ENCODE data around the gene RYR2. TPM values are rescaled to one million over a fixed set of nuclear protein-coding genes. Genes with fewer than 3 reads are reported as not detected.

Gene RYR2
- total and polyA plus RNA-seq, 11 donors, result 77.7 to 1,319 (median 805) TPM

DNA sequence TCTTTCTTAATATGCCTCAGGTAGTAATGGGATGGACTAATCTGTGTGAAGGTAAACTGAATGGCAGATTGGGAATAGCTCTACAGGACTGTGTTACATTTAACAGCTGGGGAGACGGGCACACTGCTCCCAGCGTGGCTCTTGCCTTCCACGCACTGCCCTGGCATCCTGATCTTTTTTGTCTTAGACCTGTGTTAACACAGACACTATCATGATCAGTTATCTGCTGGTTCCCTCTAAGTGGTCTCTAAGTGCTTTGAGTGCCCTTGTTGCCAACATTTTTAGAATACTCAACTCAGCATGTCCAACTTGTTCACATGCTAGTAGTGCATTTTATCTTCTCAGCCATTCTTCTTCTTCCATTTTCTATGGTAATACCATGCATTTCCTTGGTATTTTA is 208.1 kb downstream of the RYR2 start:
- DNase-seq (no peak), ATAC-seq (peak; percentile 12 to 59 (median 18))
- peaks cover 0 to 58% (median 7%) of the 10 kb centered on the region in 12 donors for H3K4me1 ChIP-seq
- H3K27me3 ChIP-seq, result no peaks in the 10 kb centered on the region
- intact Hi-C loops (cut with DNase I), result no loop called here
- H3K36me3 ChIP-seq, result no peaks in the 10 kb centered on the region
- 42 to 73% (median 56%) methylated on average over 3 of the region's 3 CpGs for WGBS, 4 donors
- TF ChIP-seq, protein P1, sequence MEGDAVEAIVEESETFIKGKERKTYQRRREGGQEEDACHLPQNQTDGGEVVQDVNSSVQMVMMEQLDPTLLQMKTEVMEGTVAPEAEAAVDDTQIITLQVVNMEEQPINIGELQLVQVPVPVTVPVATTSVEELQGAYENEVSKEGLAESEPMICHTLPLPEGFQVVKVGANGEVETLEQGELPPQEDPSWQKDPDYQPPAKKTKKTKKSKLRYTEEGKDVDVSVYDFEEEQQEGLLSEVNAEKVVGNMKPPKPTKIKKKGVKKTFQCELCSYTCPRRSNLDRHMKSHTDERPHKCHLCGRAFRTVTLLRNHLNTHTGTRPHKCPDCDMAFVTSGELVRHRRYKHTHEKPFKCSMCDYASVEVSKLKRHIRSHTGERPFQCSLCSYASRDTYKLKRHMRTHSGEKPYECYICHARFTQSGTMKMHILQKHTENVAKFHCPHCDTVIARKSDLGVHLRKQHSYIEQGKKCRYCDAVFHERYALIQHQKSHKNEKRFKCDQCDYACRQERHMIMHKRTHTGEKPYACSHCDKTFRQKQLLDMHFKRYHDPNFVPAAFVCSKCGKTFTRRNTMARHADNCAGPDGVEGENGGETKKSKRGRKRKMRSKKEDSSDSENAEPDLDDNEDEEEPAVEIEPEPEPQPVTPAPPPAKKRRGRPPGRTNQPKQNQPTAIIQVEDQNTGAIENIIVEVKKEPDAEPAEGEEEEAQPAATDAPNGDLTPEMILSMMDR (IDR thresholded peaks at IDR 0.05), result no peak
- no peak overlapping the region for H3K4me3 ChIP-seq
- H3K27ac ChIP-seq, result peak overlapping the region in 5 of 12 donors; percentile 0 to 21 (median 12)
- H3K9me3 ChIP-seq, result no peaks in the 10 kb centered on the region

DNA sequence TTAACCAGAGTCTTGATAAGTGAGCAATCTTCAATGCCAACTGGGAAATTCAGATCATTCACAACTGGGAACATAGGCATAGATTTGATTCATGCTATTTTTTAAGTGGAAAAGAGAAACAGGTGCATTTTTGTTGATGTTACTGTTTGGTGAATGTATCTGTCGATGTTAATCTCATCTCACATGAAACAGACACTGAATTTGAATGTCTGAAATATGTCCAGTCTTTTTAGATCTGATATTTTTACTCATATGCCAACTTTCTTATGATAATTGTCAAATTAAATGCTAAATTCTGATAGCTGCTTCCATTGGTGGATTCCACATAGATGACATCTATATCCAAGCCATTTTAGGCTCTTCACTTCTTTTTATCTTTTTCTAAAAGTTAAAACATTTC is 213.1 kb downstream of the RYR2 start:
- TF ChIP-seq POLR2A (IDR thresholded peaks at IDR 0.05), result no peak
- TF ChIP-seq, protein P1 (IDR thresholded peaks at IDR 0.05), result no peak
- H3K4me1 ChIP-seq, result peaks cover 0 to 88% (median 31%) of the 10 kb centered on the region in 12 donors
- H3K27me3 ChIP-seq, result no peaks in the 10 kb centered on the region
- no peaks in the 10 kb centered on the region for H3K36me3 ChIP-seq
- no peak overlapping the region for H3K27ac ChIP-seq
- ATAC-seq, result no peak
- WGBS, 4 donors, result 43 to 62% (median 52%) methylated on average over 1 of the region's 1 CpG
- H3K9me3 ChIP-seq, result no peaks in the 10 kb centered on the region
- no peak for DNase-seq
- no peak overlapping the region for H3K4me3 ChIP-seq
- intact Hi-C loops (cut with DNase I), result no loop called here

DNA sequence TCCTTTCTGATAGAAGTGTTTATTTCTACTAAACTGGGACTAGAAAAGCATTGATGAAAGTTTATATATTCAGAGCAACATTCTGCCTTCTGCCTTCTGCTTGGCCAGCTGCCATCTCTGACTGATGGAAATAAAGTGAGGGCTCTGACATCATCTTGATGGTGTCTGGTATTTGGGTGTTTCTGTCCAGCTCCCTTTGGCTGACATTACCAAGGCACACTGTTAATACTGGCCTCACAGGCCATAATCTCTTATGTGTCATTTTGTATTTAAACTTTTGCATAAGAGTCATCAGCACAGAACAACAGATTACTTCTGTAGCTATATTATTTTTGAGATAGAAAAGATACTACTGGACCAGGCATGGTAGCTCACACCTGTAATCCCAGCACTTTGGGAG is 216.9 kb downstream of the RYR2 start:
- ATAC-seq, result peak; percentile 69 to 83 (median 79)
- Histone ChIP-seq H3K36me3 (no peaks in the 10 kb centered on the region), H3K4me3 (no peak overlapping the region), H3K4me1 (peaks cover 0 to 91% (median 38%) of the 10 kb centered on the region in 12 donors), H3K27ac (peak overlapping the region in 11 of 12 donors; percentile 42 to 89 (median 69)), H3K27me3 (no peaks in the 10 kb centered on the region), H3K9me3 (no peaks in the 10 kb centered on the region)
- DNase-seq, result peak in 4 of 5 donors; percentile 66 to 75 (median 71)
- intact Hi-C loops (cut with DNase I), result no loop called here
- TF ChIP-seq, protein P1 (IDR thresholded peaks at IDR 0.05), result no peak
- TF ChIP-seq POLR2A (IDR thresholded peaks at IDR 0.05), result no peak

DNA sequence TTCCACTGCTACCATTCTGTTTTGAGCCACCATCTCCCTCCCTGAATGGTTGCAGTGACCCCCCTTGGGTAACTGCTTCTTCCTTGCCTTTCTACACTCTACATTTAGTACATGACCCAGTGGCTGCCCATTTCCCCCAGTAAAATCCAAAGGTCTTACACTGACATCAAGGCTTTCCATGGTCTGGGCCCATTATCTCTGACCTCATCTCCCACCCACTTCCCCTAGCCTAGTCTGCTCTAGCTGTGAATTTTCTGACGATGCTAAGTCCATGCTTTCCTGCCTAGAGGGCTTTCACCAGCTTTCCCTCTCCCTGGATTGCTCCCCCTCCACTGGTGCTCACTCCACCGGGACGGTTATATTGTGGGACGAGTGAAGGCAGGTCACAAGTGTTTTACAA is 219.2 kb downstream of the RYR2 start:
- TF ChIP-seq POLR2A (IDR thresholded peaks at IDR 0.05), result no peak
- TF ChIP-seq, protein P1 (IDR thresholded peaks at IDR 0.05), result no peak
- Histone ChIP-seq H3K36me3 (no peaks in the 10 kb centered on the region), H3K4me3 (no peak overlapping the region), H3K4me1 (peaks cover 0 to 99% (median 44%) of the 10 kb centered on the region in 12 donors), H3K9me3 (no peaks in the 10 kb centered on the region), H3K27ac (peak overlapping the region in 3 of 12 donors; percentile 0 to 33 (median 18)), H3K27me3 (no peaks in the 10 kb centered on the region)
- intact Hi-C loops (cut with DNase I), result no loop called here
- DNase-seq (no peak), ATAC-seq (peak in 2 of 4 donors; percentile 4 to 7)
- WGBS, 4 donors, result 30 to 51% (median 44%) methylated on average over 4 of the region's 4 CpGs

Data from heart left ventricle (tissue), 16 donors.